NCI-H2107 (cell line): ENCODE data around the gene KCTD3.
A peak's percentile ranks its signal among the peaks of the same experiment; 100 is the strongest.

Experiments used
- DNase-seq: peaks from one replicate; lab custom pipeline; 2025; lab: John Stamatoyannopoulos, UW

The KCTD3 gene

DNA sequence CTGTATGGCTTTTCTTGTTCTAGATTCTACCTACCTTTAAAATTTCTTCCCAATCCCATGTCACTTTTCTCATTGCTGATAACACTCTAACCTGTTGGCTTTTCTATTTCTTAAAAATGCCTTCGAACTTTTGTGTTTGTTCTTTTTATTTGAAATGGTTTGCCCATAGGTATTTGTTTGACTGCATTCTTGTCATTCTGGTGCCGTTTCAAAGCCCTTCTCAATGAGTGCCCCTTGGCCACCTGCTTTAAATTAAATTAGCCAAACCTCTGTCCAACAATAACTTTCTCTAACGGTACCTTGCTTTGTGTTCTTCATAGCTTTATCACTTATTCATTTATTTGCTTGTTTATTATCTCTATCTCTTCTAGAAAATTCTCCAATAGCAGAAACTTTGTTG, 38.9 kb downstream of the KCTD3 start:
- no peak for DNase-seq

DNA sequence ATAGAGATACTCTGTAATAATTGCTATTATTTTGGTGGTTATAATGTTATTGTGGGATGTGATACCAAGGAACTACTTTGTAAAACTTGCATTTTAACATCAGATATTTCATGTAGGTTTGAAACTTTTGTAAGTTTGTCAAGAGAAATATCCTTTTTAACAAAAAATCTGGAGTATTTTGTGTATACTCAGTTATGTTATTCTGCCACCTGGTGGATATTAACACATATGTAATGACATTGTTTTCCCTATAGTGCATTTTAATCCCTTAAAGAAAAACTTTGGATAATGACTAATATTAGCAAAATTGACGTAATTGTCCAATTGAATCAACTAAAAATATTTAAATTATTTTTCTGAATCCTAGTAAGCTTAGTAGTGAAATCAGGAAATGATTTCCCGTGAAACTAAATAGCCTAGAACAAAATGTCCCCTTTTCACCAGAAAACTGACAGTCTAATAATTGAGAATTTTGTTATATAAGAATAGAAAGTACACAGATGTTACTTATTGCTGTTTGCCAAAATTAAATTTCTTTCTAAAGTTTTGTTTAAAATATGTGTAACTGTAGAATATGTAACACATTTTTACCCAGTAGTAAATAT, 39.6 kb downstream of the KCTD3 start:
- DNase-seq: no peak

DNA sequence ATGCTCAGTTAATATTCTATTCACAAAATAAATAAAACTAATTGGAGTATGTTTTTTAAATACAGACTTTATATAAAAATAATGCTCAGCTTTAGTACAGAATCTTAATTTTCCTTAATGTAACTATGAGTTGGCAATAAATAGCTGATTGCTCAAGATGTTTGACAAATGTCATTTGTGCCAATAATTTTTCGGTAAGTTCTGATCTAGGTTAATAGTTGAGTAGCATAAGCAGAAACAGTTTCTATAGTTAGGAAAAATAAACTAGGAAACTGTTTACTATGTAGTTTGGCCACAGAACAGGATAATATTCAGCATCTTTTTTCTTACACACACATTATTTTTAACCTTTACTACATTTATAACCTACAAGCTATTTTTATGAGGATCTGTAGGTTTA, 40.3 kb downstream of the KCTD3 start:
- DNase-seq: no peak

DNA sequence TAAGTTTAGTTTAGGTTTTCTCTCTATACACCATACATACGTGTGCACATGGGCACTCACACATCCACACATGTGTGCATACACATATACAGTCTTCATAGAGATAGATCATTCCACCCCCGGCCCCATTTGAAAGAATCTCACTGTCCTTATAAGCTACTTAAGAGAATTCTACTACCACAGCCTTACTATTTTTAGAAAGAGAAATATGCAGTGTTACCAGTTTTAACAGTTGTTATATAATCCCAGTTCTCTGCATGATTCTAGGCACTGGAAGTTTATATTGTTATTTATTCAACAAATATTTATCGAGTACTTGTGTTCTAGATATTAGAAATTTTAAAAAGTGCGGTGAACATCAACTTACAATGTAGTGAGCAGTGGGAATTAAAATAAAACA, 41.5 kb downstream of the KCTD3 start:
- DNase-seq: no peak

DNA sequence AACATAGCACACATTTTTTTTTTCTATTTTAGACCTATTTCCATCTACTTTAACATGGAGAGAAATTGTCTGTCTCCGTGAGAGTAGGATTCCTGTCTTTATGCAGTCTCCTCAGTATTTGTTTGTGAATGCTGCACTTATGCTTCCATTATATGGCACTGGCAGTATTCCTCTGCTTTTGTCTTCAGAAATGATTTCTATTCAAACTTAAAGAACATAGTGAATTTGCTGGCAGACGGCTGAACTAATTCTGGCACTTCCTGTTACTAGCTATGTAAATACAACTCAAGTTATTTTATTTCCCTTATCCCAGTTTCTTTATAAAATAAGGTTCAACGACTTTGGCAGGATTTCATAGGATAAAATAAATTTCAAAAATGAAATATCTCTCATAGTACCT, 45.3 kb downstream of the KCTD3 start:
- no peak for DNase-seq

DNA sequence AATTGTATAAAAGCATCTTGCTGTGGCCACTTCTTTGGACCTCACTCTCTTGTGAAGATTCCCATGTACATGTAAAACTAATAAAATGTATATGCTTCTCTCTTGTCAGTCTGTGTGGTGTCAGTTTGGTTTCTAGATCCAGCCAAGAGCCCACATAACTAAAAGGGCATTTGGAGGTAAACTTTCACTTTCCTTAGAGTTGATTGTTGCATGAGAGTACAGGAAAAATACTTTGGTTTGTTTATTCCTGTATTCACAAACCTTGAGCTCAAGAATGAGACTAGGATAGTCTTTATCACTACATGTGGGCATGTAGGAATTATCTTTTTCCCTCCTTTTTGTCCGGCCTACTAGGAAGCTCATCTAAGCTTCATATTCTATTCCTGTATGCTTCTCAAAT, 50.9 kb downstream of the KCTD3 start:
- DNase-seq: no peak

DNA sequence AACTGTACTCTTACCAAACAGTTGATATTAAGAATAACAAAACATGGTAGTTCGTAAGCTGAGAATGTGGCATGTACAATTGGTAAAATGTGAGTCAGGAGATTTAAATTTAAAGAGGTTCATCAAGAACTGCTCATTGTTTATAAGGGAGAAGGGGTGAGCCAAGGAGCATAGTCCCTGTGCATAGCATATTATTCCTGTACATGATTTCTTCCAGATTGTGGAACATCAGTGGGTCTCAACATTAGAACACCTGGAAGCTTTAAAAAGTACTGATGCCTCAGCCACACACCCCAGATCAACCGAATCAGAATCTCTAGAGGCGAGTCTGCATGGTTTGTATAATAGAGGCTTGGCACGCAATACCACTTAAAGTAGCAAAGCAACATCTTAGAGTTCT, 56.1 kb downstream of the KCTD3 start:
- no peak for DNase-seq

DNA sequence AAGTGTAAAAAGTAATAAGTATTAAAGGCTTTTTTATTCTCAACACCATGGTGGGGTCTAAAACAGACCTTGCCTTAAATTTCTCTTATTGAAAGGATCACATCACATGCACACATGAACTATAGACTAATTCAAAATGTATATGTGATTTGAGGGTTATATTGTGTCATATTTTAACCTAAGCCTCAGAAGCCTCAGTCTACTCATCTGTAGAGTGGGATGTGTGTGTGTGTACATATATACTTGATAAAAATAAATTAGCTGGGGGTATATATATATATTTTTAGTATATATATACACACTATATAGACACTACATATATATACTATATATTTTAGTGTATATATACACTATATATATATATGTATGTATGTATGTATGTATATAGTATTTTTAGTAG, 58.8 kb downstream of the KCTD3 start:
- DNase-seq: no peak

DNA sequence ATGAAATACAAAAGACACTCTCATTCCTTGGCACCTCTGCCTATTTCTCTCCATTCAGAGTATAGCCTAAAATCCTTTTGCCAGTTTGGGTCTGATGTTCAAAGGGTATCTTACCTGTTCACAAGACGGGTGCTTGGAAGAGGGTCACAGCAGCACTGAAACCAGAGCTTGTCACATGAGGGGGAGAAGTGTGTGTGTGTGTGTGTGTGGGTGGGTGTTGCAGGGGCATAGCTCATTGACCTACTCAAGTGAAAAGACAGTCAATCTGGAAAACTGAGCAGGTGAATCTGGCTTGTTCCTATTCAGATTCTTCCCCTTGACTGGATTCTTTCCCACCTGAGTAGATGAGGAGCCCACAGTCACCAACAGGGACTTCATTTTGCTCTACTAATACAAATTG, 63.9 kb downstream of the KCTD3 start:
- no peak for DNase-seq

DNA sequence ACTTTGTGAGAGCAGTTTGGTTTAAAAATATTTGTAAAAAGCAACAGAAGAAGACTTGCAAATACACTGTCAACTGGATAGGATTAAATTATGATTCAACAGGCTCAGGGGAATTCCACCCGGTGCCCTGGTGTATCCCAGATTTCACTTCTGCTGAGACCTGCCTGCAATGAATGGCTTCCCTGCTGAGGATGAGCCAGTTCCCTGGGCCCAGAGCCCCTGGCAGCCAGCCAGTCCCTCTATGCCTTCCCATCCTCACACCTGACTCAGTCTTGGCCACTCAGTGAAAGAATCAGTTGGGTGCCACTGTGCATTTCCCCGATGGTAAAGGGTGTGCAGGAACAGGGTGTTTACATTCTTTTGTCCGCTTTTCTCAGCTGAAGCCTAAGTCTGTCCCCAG, 64.4 kb downstream of the KCTD3 start:
- DNase-seq: peak; percentile 89

DNA sequence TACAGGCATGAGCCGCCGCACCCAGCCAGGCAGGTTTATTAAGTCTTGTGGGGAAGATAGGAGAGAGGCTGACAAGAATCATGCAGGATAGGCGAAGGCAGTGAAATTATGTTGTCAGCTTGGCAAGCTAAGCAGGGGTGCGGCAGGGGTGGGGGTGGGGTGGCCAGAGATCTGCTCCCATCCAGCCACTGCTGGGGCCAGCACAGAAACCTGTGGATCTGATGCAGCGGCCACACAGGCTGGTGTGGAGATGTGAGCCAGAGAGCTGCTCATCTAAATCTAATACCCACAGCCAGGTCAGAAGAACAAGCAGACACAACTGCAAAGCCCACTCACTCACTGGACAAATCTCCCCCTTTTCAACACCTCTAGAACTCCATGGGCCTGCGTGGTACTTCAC, 68.7 kb downstream of the KCTD3 start:
- DNase-seq: no peak

DNA sequence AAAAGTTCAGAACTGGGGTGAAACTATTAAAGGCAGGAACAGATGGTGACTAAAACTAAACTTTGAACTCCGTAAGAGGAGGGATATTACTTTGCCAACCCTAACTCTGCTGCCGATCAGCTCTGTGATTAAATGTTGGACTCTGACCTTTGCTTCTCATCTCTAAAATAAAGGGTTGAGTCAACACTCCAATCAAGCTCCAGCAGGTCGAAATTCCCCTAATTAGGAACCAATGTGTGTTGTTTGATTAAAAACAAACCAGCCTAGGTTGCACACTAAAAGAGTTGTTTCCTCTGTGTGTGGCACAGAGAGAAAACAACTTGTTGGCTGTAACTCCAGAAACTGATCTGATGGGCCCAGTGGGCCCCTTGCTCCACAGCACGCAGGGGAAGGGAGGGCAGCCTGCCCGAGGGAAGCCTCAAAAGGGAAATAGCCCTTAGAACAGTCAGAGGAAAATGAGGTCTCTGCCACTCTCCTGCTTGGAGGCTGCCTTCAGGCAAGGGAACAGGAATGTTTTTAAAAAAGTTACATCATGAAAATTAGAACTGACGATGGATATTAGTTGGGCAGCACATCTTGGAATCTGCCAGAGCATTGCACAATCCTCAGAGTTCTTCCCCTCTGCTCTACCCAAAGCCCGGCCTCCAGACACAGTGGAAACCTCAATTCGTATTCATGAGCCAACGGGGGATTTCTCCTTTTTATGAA, 69.3 kb downstream of the KCTD3 start:
- no peak for DNase-seq

DNA sequence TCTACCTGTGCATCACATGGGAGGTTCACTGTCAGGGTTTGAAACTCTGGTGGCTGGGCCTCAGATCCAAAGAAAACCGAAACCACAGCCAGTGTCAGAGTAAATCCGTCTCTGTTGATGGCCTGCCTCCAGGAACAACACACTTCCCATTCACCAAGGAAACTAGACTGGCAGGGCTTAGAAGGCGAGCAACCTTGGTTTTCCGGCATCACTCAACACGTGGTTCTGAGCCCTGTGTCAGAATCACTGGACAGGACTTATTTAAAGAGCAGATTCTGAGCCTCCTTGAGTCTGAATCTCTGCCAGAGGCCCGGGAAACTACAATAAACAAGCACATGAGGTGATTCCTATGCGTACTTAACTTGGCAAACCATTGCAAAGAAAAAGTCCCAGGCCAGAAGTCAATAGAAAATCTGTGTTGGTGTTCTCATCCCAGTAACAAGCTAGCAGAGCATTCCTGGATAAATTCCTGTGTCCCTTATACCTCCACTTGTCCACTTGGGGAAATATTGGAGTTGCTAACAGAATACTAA, 70.0 kb downstream of the KCTD3 start:
- no peak for DNase-seq

DNA sequence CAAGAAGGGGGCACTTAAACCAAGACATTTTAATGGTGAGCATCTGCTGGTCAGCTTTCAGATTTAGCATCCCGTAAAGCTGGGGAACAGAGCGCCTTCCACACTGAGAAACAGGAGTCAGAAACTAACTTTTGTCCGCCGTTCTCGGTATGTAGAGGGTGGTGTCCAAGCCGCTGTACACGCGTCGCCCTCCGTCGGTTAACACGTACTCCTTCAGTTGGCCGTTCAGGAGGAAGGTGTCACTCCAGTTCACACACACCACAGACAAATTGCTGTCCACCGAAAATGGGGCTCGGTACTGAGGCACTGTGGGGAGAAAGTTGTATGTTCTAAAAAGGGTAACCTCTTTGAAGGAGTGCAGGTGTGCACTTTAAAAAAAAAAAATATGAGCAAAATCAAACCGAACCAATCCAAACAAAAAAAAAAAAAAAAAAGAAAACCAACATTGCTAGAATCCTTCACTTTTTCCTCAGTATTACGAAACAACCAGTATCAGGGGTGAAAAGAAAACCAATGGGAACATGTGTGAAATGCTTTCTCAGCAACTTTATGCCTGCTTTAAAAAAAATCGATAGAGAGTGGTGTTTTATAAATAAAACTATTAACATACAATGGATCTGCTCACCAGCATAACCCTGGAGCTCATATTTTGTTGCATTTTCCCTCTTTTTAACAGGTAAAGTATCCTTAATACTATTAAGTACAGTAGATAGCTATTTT, 73.5 kb downstream of the KCTD3 start:
- DNase-seq: no peak

DNA sequence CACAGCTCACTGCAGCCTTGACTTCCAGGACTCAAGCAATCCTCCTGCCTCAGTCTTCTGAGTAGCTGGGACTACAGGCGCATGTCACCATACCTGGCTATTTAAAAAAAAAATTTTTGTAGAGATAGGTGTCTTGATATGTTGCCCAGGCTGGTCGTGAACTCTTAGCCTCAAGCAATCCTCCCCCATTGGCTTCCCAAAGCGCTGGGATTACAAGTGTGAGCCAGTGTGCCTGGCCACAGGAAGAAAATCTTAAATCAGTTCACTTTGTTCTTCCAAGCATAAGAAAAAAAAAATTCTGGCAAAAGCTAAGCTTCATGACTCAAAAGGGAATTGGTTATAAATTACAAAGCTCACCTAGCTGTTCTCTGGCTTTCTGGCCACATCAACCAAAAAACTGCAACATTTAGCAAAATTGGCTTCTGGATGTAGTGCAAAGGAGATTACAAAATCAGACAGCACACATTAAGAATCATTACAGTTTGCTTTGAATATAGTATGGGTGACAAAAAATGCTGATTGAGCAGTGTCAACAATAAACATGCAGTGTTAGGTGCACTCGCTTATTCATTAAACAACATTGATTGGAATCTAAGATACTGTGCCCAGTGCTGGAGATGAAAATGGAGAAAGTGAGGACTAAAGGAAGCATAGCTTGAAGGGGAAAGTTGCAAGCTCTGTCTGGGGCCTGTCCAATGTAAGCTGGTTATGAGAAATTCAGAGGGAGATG, 76.7 kb downstream of the KCTD3 start:
- no peak for DNase-seq

DNA sequence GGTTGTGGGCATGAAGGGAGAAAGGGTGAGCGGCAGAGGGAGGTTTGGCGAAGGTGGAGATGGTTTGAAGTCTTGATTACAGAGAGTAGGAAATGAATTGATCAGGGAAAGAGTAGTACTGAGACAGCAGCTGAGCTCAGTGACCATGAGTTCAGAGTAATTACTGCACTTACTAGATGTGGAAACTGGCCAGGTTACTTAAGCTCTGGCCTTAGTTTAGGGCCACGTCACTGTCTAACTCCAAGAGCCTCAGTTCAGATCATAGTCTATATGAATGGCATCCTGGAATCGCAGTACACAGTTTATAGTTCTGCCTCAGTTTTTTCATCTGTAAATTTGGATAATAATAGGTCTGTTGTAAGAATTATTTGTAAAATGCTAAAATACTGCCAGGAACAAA, 78.1 kb downstream of the KCTD3 start:
- no peak for DNase-seq

DNA sequence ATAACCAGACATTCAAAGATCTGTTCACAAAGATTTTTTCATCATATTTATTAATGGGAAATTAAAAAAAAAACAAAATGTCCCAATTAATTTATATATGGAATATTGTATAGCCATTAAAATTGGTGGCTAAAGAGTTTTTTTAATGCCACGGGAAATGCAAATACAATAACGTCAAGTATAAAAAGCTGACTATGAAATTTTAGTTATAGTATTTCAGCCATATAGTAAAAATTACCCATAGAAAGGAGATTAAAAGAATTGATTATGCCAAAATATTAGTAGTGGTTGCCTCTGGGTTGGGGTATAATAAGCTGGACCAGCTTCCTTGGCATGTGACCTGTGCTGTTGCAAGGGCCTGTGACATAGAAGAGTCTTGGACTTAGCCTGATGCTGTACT, 78.8 kb downstream of the KCTD3 start:
- no peak for DNase-seq

DNA sequence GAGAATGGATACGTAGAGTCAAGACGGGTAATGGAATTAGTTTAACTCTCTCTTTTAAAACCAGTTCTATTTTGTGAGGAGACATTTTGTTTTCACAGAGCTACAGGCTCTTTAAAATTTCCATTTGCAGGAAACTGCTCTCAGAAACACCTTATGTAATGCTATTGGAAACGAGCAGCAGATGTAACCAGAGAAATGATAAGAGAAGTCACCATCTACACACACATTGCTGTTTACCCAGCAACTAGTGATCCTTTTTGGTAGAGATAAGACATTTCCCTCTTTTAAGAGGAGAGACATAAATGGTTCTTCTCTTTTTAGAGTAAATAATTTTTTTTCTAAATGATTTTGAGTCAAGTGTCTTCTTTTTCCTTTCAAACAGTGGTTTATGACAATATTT, 80.6 kb downstream of the KCTD3 start:
- DNase-seq: no peak

DNA sequence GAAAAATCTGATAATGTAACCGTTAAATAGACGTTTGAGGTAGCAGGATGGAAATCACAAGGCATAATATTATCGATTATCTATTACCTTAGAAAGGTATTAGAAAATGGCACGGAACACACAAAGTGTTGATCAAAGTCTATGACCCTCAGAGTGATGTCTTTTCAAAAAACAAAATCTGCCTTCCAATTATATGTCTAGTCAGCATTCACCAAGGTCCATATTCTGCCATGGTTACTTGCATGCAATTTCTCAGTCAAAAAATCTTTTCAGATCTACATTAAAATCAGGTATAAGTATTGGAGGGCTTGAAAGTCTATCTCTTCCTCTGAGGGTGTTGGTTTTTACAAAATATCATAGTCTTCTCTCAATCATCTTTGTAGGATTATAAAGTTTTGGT, 81.9 kb downstream of the KCTD3 start:
- no peak for DNase-seq

DNA sequence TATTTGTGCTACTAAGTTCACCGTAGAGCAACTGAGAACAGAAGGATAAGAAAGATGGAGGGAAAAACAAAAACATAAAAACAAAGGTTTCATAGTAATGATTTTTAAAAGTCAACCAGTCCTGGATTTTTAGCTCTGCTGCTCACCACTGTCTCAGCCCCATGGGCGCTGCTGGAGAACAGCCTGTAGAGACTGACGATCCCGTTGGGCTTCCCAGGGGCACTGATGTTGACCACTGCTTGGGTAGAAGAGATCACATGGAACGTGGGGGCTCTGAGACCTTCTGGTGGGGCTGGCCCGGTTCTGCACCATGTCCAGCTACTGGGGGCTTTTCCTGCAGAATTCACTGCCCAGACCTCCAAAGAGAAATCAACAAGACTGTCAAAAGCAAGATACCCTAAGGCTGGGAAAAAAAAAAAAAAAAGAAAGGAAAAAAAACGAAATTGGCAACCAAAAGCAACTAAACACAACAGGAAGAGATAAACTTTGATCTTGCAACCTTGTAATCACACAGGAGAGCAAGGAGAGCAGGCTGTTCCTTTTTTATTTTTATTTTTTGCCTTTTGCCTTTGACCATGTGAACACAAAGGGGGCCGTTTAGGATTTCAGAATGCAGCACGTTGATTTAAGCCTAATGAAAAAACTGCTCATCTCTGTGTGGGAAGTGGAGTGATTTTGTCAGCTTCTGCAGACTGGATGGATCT, 83.5 kb downstream of the KCTD3 start:
- no peak for DNase-seq

DNA sequence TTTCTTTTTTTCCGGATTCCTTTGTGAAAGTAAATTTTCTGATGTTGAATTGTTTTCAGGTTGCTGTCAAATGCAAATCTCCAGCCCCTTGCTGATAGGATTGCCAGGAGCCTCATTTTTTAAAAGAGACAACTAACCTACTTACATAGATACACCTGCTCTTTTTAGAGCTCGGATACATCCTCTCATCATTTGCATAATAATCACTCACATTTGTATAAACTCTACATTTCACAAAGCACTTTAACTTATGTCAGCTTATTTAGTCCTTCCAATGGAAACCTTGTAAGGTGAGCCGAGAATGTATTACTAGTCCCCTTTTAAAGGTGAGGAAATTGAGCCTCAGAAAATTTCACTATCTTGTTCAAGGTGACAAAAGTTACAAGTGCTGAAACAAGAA, 84.8 kb downstream of the KCTD3 start:
- no peak for DNase-seq

DNA sequence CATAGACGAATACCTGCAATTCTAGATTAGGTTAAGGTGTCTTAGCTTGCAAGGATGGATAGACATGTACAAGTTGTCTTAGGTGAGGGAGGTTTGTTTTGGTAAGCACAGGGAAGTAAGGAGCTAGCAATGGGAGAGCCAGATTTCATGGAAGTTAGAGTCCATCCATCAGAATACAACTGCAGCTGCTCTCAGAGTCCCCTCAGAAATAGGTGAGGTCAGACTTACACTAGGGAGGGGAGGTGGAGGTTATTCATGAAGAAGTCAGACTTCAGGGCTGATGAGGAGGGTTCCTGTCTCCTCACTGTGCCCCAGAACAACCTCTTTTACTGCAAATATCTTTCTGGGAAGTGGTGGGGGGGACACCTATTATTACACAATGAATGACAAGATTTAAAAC, 85.3 kb downstream of the KCTD3 start:
- no peak for DNase-seq
